GM23248 (cell line): ENCODE data around the gene TRAF3. TPM values are rescaled to one million over a fixed set of nuclear protein-coding genes. Genes with fewer than 3 reads are reported as not detected.

Source experiments
- DNase-seq: peaks from one replicate; pipeline ENCODE4 v3.0.0-alpha.2; 2015
- H2AFZ ChIP-seq: fragments of 200-600 bp; sonication (generic); 2 replicates; pipeline ENCODE4 v1.6.1; 2016; ENCODE audit warnings: antibody characterized with exemption
- H3F3A ChIP-seq: fragments of 200-600 bp; sonication (generic); 2 replicates; pipeline ENCODE4 v1.6.1; 2016; ENCODE audit warnings: mild to moderate bottlenecking, antibody characterized with exemption, mixed run types; ENCODE audit not compliant: insufficient read depth
- H3K27ac ChIP-seq: fragments of 200-600 bp; sonication (generic); 2 replicates; pipeline ENCODE4 v1.5.1; 2016; ENCODE audit warnings: mild to moderate bottlenecking
- H3K27me3 ChIP-seq: fragments of 200-600 bp; sonication (generic); replicated peaks from 2 replicates; pipeline ENCODE4 v1.6.1; 2016; ENCODE audit warnings: mild to moderate bottlenecking; ENCODE audit not compliant: insufficient read depth
- H3K36me3 ChIP-seq: fragments of 200-600 bp; sonication (generic); 2 replicates; pipeline ENCODE4 v1.6.1; 2016; ENCODE audit warnings: low read depth, mild to moderate bottlenecking
- H3K4me1 ChIP-seq: fragments of 200-600 bp; sonication (generic); 2 replicates; pipeline ENCODE4 v1.6.1; 2016; ENCODE audit warnings: mild to moderate bottlenecking; ENCODE audit not compliant: insufficient read depth
- H3K4me2 ChIP-seq: fragments of 200-600 bp; sonication (generic); one replicate; pipeline ENCODE4 v1.6.1; 2016; ENCODE audit warnings: mild to moderate bottlenecking; ENCODE audit not compliant: unreplicated experiment
- H3K4me3 ChIP-seq: fragments of 200-600 bp; sonication (generic); 2 replicates; pipeline ENCODE4 v1.5.1; 2016; ENCODE audit warnings: mild to moderate bottlenecking
- H3K79me2 ChIP-seq: fragments of 200-600 bp; sonication (generic); 2 replicates; pipeline ENCODE4 v1.6.1; 2016; ENCODE audit warnings: mild to moderate bottlenecking; ENCODE audit not compliant: insufficient read depth
- H3K9ac ChIP-seq: fragments of 200-600 bp; sonication (generic); 2 replicates; pipeline ENCODE4 v1.6.1; 2016; ENCODE audit warnings: mild to moderate bottlenecking
- H3K9me2 ChIP-seq: fragments of 200-600 bp; sonication (generic); 2 replicates; pipeline ENCODE4 v1.6.1; 2016; ENCODE audit warnings: mixed run types, mild to moderate bottlenecking, moderate library complexity; ENCODE audit not compliant: insufficient read depth
- H3K9me3 ChIP-seq: fragments of 200-600 bp; sonication (generic); one replicate; pipeline ENCODE4 v1.6.1; 2017; ENCODE audit warnings: low read depth
- H4K20me1 ChIP-seq: fragments of 200-600 bp; sonication (generic); 2 replicates; pipeline ENCODE4 v1.6.0; 2016; ENCODE audit not compliant: insufficient read depth
- EZH2 ChIP-seq: fragments of 200-600 bp; sonication (generic); IDR thresholded peaks from 2 replicates; pipeline ENCODE4 v1.6.1; 2018; ENCODE audit warnings: antibody characterized with exemption, mild to moderate bottlenecking; ENCODE audit not compliant: insufficient read depth, poor library complexity, severe bottlenecking
- EZH2phosphoT487 ChIP-seq: fragments of 200-600 bp; sonication (generic); IDR thresholded peaks from 2 replicates; pipeline ENCODE4 v1.6.1; 2018; ENCODE audit warnings: antibody characterized with exemption, moderate library complexity, mild to moderate bottlenecking, low read depth; ENCODE audit not compliant: insufficient read depth
- WGBS, 2 experiments: methylation state at CpG; one replicate each; pipeline ENCODE4 v1.1.6; 2015 to 2017; ENCODE audit warnings: low lambda C conversion rate in 2 of 2, low coverage in 1 of 2; ENCODE audit errors: missing lambda C conversion rate in 2 of 2; 5-methylcytosine and 5-hydroxymethylcytosine counted together
- in situ Hi-C: fragments of 300-500 bp; cut with MboI; formaldehyde crosslinking; loops from 2 replicates; pipeline ENCODE4 v1.15.0; 2020
- polyA plus RNA-seq: library from polyadenylated mRNA; unstranded; fragments of >200 nt; fragmentation: Nextera tagmentation; extraction: Ambion mirVana; gene quantifications from 2 replicates; pipeline ENCODE4 v1.2.1, GENCODE V29; 2016
- total RNA-seq: library from RNA; depleted of rRNA; stranded (reverse); fragments of >200 nt; shearing (Covaris generic); gene quantifications from 2 replicates; pipeline ENCODE4 v1.2.3, GENCODE V29; 2014

TRAF3 gene
- total and polyA plus RNA-seq, 2 experiments from 2014 or later, result 7.9 to 17.9 TPM

DNA sequence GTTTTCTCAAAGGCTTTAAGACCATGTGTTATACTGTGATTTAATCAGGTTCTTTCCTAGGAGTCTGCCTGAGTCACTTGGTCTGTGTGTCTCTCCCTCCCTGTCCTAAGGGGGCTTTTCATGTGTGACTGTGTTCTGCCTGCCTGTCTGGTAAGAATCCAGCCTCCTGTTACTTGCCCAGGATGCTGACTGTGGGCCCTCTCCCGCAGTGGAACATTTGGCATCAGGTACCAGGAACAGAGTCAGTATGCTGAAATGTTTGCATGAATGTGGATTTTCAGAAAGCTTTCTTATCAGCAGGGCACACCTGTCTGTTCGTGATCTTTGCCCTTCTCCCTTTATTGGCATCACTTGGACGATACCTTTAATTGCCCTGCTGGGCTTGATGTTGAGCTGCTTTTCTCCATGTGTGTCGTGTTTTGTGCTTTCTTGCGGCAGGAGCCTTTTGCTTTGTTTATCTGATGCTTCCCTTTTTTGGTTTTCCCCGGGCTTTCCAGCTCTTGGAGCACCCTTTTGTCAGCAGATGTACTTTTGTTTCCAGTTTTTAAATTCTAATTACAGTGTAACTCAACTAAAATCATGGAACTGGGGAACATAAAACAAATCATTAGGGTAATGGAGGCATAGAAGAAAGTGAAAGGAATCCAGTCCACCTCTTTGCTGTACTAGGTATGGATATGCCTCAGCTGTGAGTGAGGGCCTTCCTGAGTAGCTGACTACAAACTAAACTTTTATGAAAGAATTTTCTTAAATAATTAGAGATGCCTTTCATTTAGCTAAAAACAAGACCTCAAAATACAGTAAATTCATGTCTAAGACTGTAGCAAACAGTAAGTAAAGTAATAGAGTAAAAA is 72.5 kb downstream of the TRAF3 start:
- in situ Hi-C loops, result no loop called here

DNA sequence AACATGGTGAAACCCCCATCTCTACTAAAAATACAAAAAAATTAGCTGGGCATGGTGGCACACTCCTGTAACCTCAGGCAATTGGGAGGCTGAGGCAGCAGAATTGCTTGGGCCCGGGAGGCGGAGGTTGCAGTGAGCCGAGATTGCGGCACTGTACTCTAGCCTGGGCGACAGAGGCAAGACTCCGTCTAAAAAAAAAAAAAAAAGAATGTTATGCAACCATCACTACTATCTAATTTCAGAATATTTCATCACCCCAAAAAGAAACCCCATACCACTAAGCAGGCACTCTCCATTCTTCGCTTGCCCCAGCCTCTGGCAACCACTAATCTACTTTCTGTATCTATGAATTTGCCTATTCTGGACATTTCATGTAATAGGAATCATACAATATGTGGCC is 76.4 kb downstream of the TRAF3 start:
- no peak overlapping the region for H3K4me3 ChIP-seq
- 0 out of 2 replicates have a peak, but pooled peaks cover 11% of the 10 kb centered on the region for H3K4me1 ChIP-seq
- peaks cover 25% of the 10 kb centered on the region for H3K79me2 ChIP-seq
- no peak for DNase-seq
- H3K9me2 ChIP-seq, result no peaks in the 10 kb centered on the region
- H3K36me3 ChIP-seq, result no peaks in the 10 kb centered on the region
- no peak overlapping the region for H3K4me2 ChIP-seq
- no peak overlapping the region for H2AFZ ChIP-seq
- WGBS, 2 experiments, result 91 to 97% methylated on average over 6 to 7 of the region's 7 CpGs
- no peak overlapping the region for H3K9ac ChIP-seq
- H3K9me3 ChIP-seq, result no peaks in the 10 kb centered on the region
- no peak overlapping the region for H3K27ac ChIP-seq
- TF ChIP-seq EZH2, result no peak
- no peak for TF ChIP-seq EZH2phosphoT487
- in situ Hi-C loops, result no loop called here
- H4K20me1 ChIP-seq, result no peaks in the 10 kb centered on the region; the same call in 1 of the 2 replicates
- no peaks in the 10 kb centered on the region for H3K27me3 ChIP-seq
- peaks cover 14% of the 10 kb centered on the region; the same call in 1 of the 2 replicates for H3F3A ChIP-seq

More for the DNA sequence above, 72.5 kb downstream of the TRAF3 start:
- H3K9ac ChIP-seq, result 0 out of 2 replicates have a peak overlapping the region, but pooled peaks have one; percentile 30
- peaks cover 16% of the 10 kb centered on the region; the same call in 1 of the 2 replicates for H3F3A ChIP-seq
- no peaks in the 10 kb centered on the region for H3K9me3 ChIP-seq
- peak overlapping the region; percentile 59 for H3K4me2 ChIP-seq
- no peaks in the 10 kb centered on the region for H3K9me2 ChIP-seq
- TF ChIP-seq EZH2phosphoT487 (no peak), EZH2 (no peak)
- peak; percentile 62 for DNase-seq
- peak overlapping the region; percentile 36; the same call in 1 of the 2 replicates for H3K4me3 ChIP-seq
- H2AFZ ChIP-seq, result peak overlapping the region; percentile 50
- H3K36me3 ChIP-seq, result no peaks in the 10 kb centered on the region
- H3K27ac ChIP-seq, result peak overlapping the region; percentile 24; the same call in 1 of the 2 replicates
- no peaks in the 10 kb centered on the region for H4K20me1 ChIP-seq
- WGBS, 2 experiments, result 31 to 42% methylated on average over 6 of the region's 6 CpGs
- H3K79me2 ChIP-seq, result peaks cover 12% of the 10 kb centered on the region
- no peaks in the 10 kb centered on the region for H3K27me3 ChIP-seq
- 0 out of 2 replicates have a peak, but pooled peaks cover 11% of the 10 kb centered on the region for H3K4me1 ChIP-seq

DNA sequence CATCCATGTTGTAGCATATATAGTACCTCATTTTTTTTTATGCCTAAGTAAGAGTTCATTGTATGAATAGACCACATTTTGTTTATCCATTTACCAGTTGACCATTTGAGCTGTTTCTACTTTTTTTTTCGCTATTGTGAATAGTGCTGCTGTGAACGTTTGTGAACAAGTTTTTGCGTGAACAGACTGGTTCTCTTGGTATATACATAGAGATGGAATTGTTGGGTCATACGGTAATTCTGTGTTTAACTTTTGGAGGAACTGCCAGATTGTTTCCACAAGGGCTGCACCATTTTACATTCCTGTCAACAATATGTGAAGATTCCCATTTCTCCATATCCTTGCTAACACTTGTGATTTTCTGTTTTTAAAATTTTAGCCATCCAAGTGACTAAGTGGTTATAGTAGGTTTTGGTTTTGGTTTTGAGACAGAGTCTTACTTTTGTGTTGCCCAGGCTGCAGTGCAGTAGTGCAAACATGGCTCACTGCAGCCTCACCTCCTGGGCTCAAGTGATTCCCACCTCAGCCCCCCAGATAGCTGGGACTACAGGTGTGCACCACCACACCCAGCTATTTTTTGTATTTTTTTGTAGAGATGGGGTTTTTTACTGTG is 76.9 kb downstream of the TRAF3 start:
- Histone ChIP-seq H3K4me3 (no peak overlapping the region), H3K9me2 (no peaks in the 10 kb centered on the region), H3K27ac (no peak overlapping the region), H4K20me1 (no peaks in the 10 kb centered on the region; the same call in 1 of the 2 replicates), H3K4me1 (0 out of 2 replicates have a peak, but pooled peaks cover 8% of the 10 kb centered on the region), H3K9ac (no peak overlapping the region), H3F3A (peaks cover 8% of the 10 kb centered on the region; the same call in 1 of the 2 replicates), H3K27me3 (no peaks in the 10 kb centered on the region), H2AFZ (no peak overlapping the region), H3K79me2 (peaks cover 25% of the 10 kb centered on the region), H3K36me3 (no peaks in the 10 kb centered on the region), H3K4me2 (no peak overlapping the region), H3K9me3 (no peaks in the 10 kb centered on the region)
- no peak for DNase-seq
- WGBS, 2 experiments, result 89 to 91% methylated on average over 4 of the region's 4 CpGs
- in situ Hi-C loops, result no loop called here
- TF ChIP-seq EZH2phosphoT487, result no peak
- no peak for TF ChIP-seq EZH2

DNA sequence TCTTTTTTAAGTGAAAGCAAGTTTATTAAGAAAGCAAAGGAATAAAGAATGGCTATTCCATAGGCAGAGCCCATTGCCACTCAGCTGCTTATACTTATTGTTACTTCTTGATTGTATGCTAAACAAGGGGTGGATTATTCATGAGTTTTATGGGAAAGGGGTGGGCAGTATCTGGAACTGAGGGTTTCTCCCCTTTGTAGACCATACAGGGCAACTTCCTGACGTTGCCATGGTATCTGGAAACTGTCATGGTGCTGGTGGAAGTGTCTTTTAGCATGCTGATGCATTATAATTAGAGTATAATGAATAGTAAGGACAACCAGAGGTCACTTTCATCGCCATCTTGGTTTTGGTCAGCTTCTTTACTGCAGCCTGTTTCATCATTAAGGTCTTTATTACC is 78.9 kb downstream of the TRAF3 start:
- DNase-seq, result no peak
- TF ChIP-seq EZH2, result no peak
- no peak for TF ChIP-seq EZH2phosphoT487
- H3K4me2 ChIP-seq, result no peak overlapping the region
- H3K27me3 ChIP-seq, result no peaks in the 10 kb centered on the region
- no peak overlapping the region for H3K27ac ChIP-seq
- no peaks in the 10 kb centered on the region for H3F3A ChIP-seq
- no peak overlapping the region for H2AFZ ChIP-seq
- no peak overlapping the region for H3K9ac ChIP-seq
- H3K4me3 ChIP-seq, result no peak overlapping the region
- in situ Hi-C loops, result no loop called here
- H3K9me3 ChIP-seq, result no peaks in the 10 kb centered on the region
- H3K36me3 ChIP-seq, result no peaks in the 10 kb centered on the region
- no peaks in the 10 kb centered on the region; the same call in 1 of the 2 replicates for H4K20me1 ChIP-seq
- no peaks in the 10 kb centered on the region for H3K4me1 ChIP-seq
- no peaks in the 10 kb centered on the region for H3K9me2 ChIP-seq
- peaks cover 25% of the 10 kb centered on the region for H3K79me2 ChIP-seq
- WGBS, 2 experiments, result 95 to 98% methylated on average over 2 of the region's 2 CpGs
